Muscle of leg (tissue), 11 donors: ENCODE results near the gene CNGA4. TPM values are rescaled to one million over a fixed set of nuclear protein-coding genes. Genes with fewer than 3 reads are reported as not detected.
"Not testable (repeated sequence)": the region's sequence is repeated elsewhere in the genome, so short reads cannot be mapped to it uniquely, and the experiment has no call there.

ENCODE experiments used
- DNase-seq: peaks from one replicate; pipeline ENCODE4 v3.0.0; 2013
- H3K27ac ChIP-seq: one replicate; pipeline ENCODE4 v1.5.1; 2013; ENCODE audit warnings: mild to moderate bottlenecking, low read length, control low read depth
- H3K27me3 ChIP-seq: one replicate; pipeline ENCODE4 v1.6.1; 2013; ENCODE audit warnings: low read length; ENCODE audit not compliant: control insufficient read depth, insufficient read depth
- H3K36me3 ChIP-seq: one replicate; pipeline ENCODE4 v1.6.1; 2013; ENCODE audit warnings: low read length; ENCODE audit not compliant: control insufficient read depth, insufficient read depth
- H3K4me1 ChIP-seq: one replicate; pipeline ENCODE4 v1.6.1; 2013; ENCODE audit warnings: low read length; ENCODE audit not compliant: control insufficient read depth, insufficient read depth
- H3K4me3 ChIP-seq: one replicate; pipeline ENCODE4 v1.5.1; 2013; ENCODE audit warnings: low read length, control low read depth
- H3K9me3 ChIP-seq: replicated peaks from 2 replicates; pipeline ENCODE4 v1.6.1; 2013; ENCODE audit warnings: low read depth, low read length; ENCODE audit not compliant: control insufficient read depth
- WGBS: methylation state at CpG from one replicate; pipeline ENCODE4 v1.1.5; 2013; ENCODE audit warnings: missing lambda C conversion rate; ENCODE audit not compliant: insufficient coverage; 5-methylcytosine and 5-hydroxymethylcytosine counted together
- polyA plus RNA-seq, 8 donors: library from polyadenylated mRNA; unstranded; fragments of 120-200 nt; gene quantifications; one replicate each; pipeline versions ENCODE4 v1.2.1 to v1.2.3, GENCODE V29; 2013; ENCODE audit warnings: inconsistent platforms in 1 of 8, low replicate concordance in 1 of 8; ENCODE audit not compliant: insufficient read length in 8 of 8, insufficient read depth in 1 of 8
- total RNA-seq: library from RNA; stranded (reverse); fragments of 120-200 nt; gene quantifications from one replicate; pipeline ENCODE4 v1.2.4, GENCODE V29; 2013

Gene CNGA4
- total and polyA plus RNA-seq, 9 donors: 0.07 to 0.43 (median 0.21) TPM; not detected in 2

DNA sequence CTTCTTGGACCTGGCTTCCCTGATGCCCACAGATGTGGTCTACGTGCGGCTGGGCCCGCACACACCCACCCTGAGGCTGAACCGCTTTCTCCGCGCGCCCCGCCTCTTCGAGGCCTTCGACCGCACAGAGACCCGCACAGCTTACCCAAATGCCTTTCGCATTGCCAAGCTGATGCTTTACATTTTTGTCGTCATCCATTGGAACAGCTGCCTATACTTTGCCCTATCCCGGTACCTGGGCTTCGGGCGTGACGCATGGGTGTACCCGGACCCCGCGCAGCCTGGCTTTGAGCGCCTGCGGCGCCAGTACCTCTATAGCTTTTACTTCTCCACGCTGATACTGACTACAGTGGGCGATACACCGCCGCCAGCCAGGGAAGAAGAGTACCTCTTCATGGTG is 1.2 kb downstream of the CNGA4 start:
- H3K27ac ChIP-seq: no peak overlapping the region
- DNase-seq: no peak
- peaks cover 2% of the 10 kb centered on the region for H3K27me3 ChIP-seq
- H3K4me1 ChIP-seq: peaks cover 3% of the 10 kb centered on the region
- no peak overlapping the region for H3K4me3 ChIP-seq
- H3K36me3 ChIP-seq: no peaks in the 10 kb centered on the region
- WGBS: 97% methylated on average over 28 of the region's 28 CpGs
- no peaks in the 10 kb centered on the region for H3K9me3 ChIP-seq

- no peaks in the 10 kb centered on the region for H3K36me3 ChIP-seq
- DNase-seq: no peak
- H3K9me3 ChIP-seq: no peaks in the 10 kb centered on the region
- H3K27me3 ChIP-seq: peaks cover 2% of the 10 kb centered on the region
- no peaks in the 10 kb centered on the region for H3K4me1 ChIP-seq
- 63% methylated on average over 1 of the region's 1 CpG for WGBS
- no peak overlapping the region for H3K27ac ChIP-seq
- H3K4me3 ChIP-seq: no peak overlapping the region
Observed at GRCh38 chr11:6240781-6241180, 1.9 kb downstream of the CNGA4 start.

DNA sequence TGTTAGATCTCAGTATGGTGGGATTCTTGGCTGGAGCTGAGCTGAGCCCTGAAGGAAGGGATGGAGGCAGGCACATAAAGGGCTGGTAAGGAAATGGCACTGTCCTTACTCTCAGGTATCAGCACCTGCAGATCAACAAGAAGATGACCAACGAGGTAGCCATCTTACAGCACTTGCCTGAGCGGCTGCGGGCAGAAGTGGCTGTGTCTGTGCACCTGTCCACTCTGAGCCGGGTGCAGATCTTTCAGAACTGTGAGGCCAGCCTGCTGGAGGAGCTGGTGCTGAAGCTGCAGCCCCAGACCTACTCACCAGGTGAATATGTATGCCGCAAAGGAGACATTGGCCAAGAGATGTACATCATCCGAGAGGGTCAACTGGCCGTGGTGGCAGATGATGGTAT is 2.4 kb downstream of the CNGA4 start:
- Histone ChIP-seq H3K4me3 (no peak overlapping the region), H3K9me3 (no peaks in the 10 kb centered on the region), H3K4me1 (no peaks in the 10 kb centered on the region), H3K36me3 (no peaks in the 10 kb centered on the region), H3K27me3 (peaks cover 2% of the 10 kb centered on the region), H3K27ac (no peak overlapping the region)
- DNase-seq: no peak
- WGBS: 91% methylated on average over 7 of the region's 7 CpGs

DNA sequence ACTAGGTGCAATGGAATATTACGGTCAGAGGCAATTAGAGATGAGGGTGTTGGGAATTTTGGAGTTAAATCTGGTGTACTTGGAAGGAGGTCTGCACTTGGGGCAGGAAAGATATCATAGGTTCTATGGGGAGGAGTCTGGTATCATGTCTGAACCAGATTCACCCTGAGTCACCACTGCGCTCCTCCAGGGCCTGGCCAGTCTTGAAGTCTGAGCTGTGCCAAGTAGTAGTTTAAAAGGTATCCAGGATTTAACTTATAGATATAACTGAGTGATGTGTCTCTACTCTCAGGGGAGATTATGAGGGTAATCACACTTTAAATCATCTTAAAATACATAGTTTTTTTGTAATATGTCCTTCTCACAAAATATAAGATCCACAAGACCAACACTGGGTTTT is 6.6 kb downstream of the CNGA4 start:
- Histone ChIP-seq H3K9me3 (no peaks in the 10 kb centered on the region), H3K4me1 (no peaks in the 10 kb centered on the region), H3K27ac (no peak overlapping the region), H3K36me3 (no peaks in the 10 kb centered on the region), H3K27me3 (no peaks in the 10 kb centered on the region), H3K4me3 (no peak overlapping the region)
- no peak for DNase-seq
- no CpG with 5 or more reads among the region's 2 CpGs for WGBS

DNA sequence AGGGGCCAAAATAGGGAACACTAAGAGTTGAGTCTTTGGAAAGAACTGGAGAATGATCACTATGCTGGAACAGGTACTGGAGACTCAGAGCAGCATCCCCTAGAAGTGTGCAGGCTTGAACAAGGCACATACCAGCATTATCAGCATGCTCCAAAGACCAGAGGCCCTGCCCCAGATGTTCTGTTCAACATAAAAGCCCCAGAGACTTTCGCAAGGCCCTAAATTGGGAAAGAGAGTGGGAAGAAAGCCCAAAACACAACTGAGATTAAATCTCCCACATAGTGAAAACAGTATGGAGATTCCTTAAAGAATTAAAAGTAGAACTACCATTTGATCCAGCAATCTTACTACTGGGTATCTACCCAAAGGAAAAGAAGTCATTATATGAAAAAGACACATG is 9.4 kb downstream of the CNGA4 start:
- DNase-seq: no peak
- H3K4me1 ChIP-seq: no peaks in the 10 kb centered on the region
- no peaks in the 10 kb centered on the region for H3K9me3 ChIP-seq
- H3K27ac ChIP-seq: no peak overlapping the region
- no peak overlapping the region for H3K4me3 ChIP-seq
- H3K27me3 ChIP-seq: no peaks in the 10 kb centered on the region
- H3K36me3 ChIP-seq: no peaks in the 10 kb centered on the region
- no CpG with 5 or more reads among the region's 1 CpG for WGBS

- H3K4me3 ChIP-seq, DNase-seq, H3K36me3 ChIP-seq, H3K27me3 ChIP-seq, H3K4me1 ChIP-seq, H3K27ac ChIP-seq, H3K9me3 ChIP-seq: not testable (repeated sequence)
- whole genome bisulfite sequencing: 100% methylated on average over 1 of the region's 3 CpGs
Observed at GRCh38 chr11:6248897-6249296, 10.0 kb downstream of the CNGA4 start.

DNA sequence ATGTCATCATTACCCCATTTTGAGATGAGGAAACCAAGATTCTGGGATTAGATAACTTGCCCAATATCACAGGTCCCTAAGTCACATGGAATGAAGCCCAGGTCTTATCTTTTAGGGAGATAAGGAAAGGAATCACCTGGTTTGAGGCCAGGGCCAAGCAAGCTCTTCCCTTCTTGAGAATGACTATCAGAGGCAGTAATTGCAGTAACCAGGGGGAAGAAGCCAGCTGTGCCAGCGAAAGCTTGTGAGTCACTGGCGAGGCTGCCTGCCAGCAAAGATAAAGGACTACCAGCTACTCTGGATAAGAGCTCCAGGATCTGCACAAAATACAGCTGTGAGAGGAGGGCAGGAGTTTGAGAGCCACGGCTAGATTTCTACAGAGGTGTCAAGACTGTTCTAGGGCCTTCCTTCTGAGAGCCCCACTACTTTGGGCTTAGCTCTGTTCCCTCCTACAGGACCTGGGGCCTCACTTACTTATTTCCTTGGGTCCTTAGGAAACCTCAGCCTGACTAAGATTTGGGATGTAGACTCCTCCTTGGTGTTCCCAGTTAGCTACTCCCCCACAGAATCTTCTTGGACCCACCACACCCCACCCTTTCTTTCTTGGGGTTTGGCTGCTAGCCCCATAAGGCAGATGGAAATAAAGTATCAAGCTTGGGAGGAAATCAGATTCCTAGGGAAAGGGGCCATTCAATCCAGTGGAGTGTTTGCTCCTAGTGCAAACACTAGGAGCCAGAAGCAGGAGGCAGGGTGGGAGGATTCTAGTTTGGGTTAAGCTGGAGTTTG is 11.1 kb downstream of the CNGA4 start:
- 70% methylated on average over 2 of the region's 3 CpGs for WGBS
- no peak for DNase-seq

GRCh38 chr11:6251120-6251733 is 12.3 kb downstream of the CNGA4 start:
- H3K4me1 ChIP-seq: no peaks in the 10 kb centered on the region
- H3K9me3 ChIP-seq: no peaks in the 10 kb centered on the region
- peak; percentile 76 for DNase-seq
- no peak overlapping the region for H3K4me3 ChIP-seq
- 50% methylated on average over 2 of the region's 6 CpGs for WGBS
- no peaks in the 10 kb centered on the region for H3K36me3 ChIP-seq
- H3K27me3 ChIP-seq: peaks cover under 1% of the 10 kb centered on the region
- H3K27ac ChIP-seq: no peak overlapping the region

More for the DNA sequence above, 11.1 kb downstream of the CNGA4 start:
- Histone ChIP-seq H3K27me3 (no peaks in the 10 kb centered on the region), H3K4me3 (no peak overlapping the region), H3K4me1 (no peaks in the 10 kb centered on the region), H3K27ac (no peak overlapping the region), H3K9me3 (no peaks in the 10 kb centered on the region), H3K36me3 (no peaks in the 10 kb centered on the region)

DNA sequence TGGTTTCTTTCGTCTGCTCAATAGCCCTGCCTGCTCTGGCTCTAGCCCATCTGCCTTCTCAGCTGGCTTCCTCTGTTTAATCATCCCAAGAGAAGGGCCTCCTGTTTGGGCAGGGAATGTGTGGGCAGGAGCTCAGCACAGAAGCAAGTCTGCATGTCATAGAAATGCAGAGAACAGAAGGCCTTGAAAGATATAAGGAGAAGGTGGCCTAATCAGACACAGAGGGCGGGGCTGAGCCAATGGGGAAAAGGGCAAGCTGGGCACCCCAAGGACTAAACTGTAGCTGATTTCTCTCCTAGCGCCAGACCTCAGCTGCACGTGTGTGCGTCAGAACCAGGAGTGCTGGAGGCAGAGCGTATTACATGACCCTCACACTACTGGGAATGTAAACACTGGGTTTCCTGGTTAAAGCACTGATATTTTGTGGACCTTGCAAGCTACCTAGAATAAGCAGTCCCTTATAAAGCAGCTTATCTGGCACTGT is 13.1 kb downstream of the CNGA4 start:
- Histone ChIP-seq H3K36me3 (no peaks in the 10 kb centered on the region), H3K9me3 (no peaks in the 10 kb centered on the region), H3K4me3 (no peak overlapping the region), H3K27ac (no peak overlapping the region), H3K4me1 (no peaks in the 10 kb centered on the region), H3K27me3 (peaks cover 3% of the 10 kb centered on the region)
- no peak for DNase-seq
- 74% methylated on average over 6 of the region's 6 CpGs for WGBS

DNA sequence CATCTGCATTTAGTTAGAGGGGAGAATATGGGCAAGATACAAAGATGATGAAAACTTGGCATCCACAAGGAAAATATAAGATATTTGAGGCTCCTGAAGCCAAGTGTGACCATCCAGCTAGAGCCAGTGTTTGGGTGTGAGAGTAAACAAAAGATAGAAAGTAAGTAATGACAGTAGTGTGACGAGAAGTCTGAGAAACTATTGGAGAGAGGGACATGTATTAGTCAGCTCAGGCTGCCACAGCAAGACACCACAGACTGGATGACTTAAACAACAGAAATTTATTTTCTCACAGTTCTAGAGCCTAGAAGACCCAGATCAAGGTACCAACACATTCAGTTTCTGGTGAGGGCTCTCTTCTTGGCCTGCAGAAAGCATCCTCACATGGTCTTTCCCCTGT is 14.3 kb downstream of the CNGA4 start:
- H3K27me3 ChIP-seq: peaks cover 10% of the 10 kb centered on the region
- 80% methylated on average over 1 of the region's 1 CpG for WGBS
- H3K9me3 ChIP-seq: no peaks in the 10 kb centered on the region
- H3K4me1 ChIP-seq: no peaks in the 10 kb centered on the region
- H3K36me3 ChIP-seq: no peaks in the 10 kb centered on the region
- H3K4me3 ChIP-seq: no peak overlapping the region
- no peak overlapping the region for H3K27ac ChIP-seq
- no peak for DNase-seq
